Measurements from ENCODE around the gene DYDC1. TPM values are rescaled to one million over a fixed set of nuclear protein-coding genes. Genes with fewer than 3 reads are reported as not detected.

DYDC1 gene
- total and polyA plus RNA-seq, 2 of the 13 experiments (the other 11 are each of a cell fraction or from before 2014, with no cell fraction given), result not detected

- no peak for FAIRE-seq
- Histone ChIP-seq H2AFZ (ENCODE audit: low read length) (no peak overlapping the region), H3K9me3 (ENCODE audit: low read length) (no peaks in the 10 kb centered on the region), H3K79me2 (ENCODE audit: insufficient read depth, low read length) (no peaks in the 10 kb centered on the region), H3K36me3 (replicated peaks in 1 of 2; ENCODE audit: control insufficient read depth in 1 of 2, insufficient read depth in 2 of 2, low read length in 2 of 2) (no peaks in the 10 kb centered on the region), H3K4me1 (ENCODE audit: insufficient read depth, low read length) (peaks cover 21% of the 10 kb centered on the region), H3K27me3 (ENCODE audit: control insufficient read depth in 1 of 2, insufficient read depth in 2 of 2, low read length in 2 of 2) (no peaks in the 10 kb centered on the region), H4K20me1 (ENCODE audit: insufficient read depth, low read length) (no peaks in the 10 kb centered on the region), H3K4me2 (ENCODE audit: low read depth, low read length) (no peak overlapping the region), H3K9ac (ENCODE audit: insufficient read depth, low read depth, low read length) (no peak overlapping the region), H3K27ac (ENCODE audit: extremely low read length, insufficient read depth, low read length) (no peak overlapping the region), H3K4me3 (replicated peaks in 1 of 3; ENCODE audit: insufficient read depth in 1 of 3, low read depth in 2 of 3, low read length in 3 of 3) (no peak overlapping the region)
- no peak for DNase-seq (ENCODE audit: low spot score)
- in situ Hi-C loops (cut with HindIII; ENCODE audit: extremely low pct_ligation_motif_present, low pct_unique_long_range_greater_than_20kb) (no loop called here), intact Hi-C loops (cut with micrococcal nuclease; ENCODE audit: unreplicated experiment) (no loop called here)
- TF ChIP-seq CC2D1A (CRISPR knock-in tag; IDR thresholded peaks at IDR 0.05), result no peak
- TF ChIP-seq SMAD9 (CRISPR knock-in tag; IDR thresholded peaks at IDR 0.05), result no peak
- TF ChIP-seq IRX3 (CRISPR knock-in tag; IDR thresholded peaks at IDR 0.05; ENCODE audit: borderline replicate concordance, low read depth), result no peak
- TF ChIP-seq ZNF850 (CRISPR knock-in tag; conservative IDR thresholded peaks at IDR 0.05), result no peak
- no peak for TF ChIP-seq ONECUT2 (CRISPR knock-in tag; IDR thresholded peaks at IDR 0.05)
- TF ChIP-seq HINFP (CRISPR knock-in tag; IDR thresholded peaks at IDR 0.05; ENCODE audit: low read depth), result no peak
- TF ChIP-seq TMF1 (CRISPR knock-in tag; IDR thresholded peaks at IDR 0.05; ENCODE audit: low read depth), result no peak
- no peak for TF ChIP-seq ZNF296 (CRISPR knock-in tag; conservative IDR thresholded peaks at IDR 0.05)
- no peak for TF ChIP-seq TRIM22 (IDR thresholded peaks at IDR 0.05)
- TF ChIP-seq RNF2 (conservative IDR thresholded peaks at IDR 0.05; ENCODE audit: low read depth), result no peak
- TF ChIP-seq POLR2AphosphoS2 (IDR thresholded peaks at IDR 0.05; ENCODE audit: low read depth, low read length), result no peak
- TF ChIP-seq ZNF318 (CRISPR knock-in tag; IDR thresholded peaks at IDR 0.05), result no peak
- BruUV-seq (replicated peaks), result no TSS peak
- ChIA-PET POLR2A (no interaction called here), CTCF (ENCODE audit: low intra/inter-chr PET ratio, low total read pairs) (no interaction called here)
- ATAC-seq, result no peak
- 82% methylated on average over 3 of the region's 3 CpGs for WGBS (ENCODE audit: low lambda C conversion rate)
Measured at GRCh38 chr10:80296942-80297341, 59.6 kb downstream of the DYDC1 start.

Measured in HepG2 (cell line).